SU-DHL-6 (cell line): ENCODE data around the gene CFC1.
"Not testable (repeated sequence)": the region's sequence is repeated elsewhere in the genome, so short reads cannot be mapped to it uniquely, and the experiment has no call there.

Experiments
- EZH2phosphoT487 ChIP-seq: fragments of 200-600 bp; sonication (generic), shearing (Covaris generic); conservative IDR thresholded peaks from 2 replicates; pipeline ENCODE4 v1.6.1; 2018; ENCODE audit warnings: mild to moderate bottlenecking, antibody characterized with exemption, low read length, moderate library complexity, mixed read lengths
- TF ChIP-seq, protein P1 (sequence below): fragments of 200-600 bp; sonication (generic); IDR thresholded peaks from one replicate; pipeline ENCODE4 v1.5.1; 2017; ENCODE audit warnings: antibody characterized with exemption, mild to moderate bottlenecking, low read length, moderate library complexity; ENCODE audit not compliant: insufficient read depth, poor library complexity, severe bottlenecking

DNA sequence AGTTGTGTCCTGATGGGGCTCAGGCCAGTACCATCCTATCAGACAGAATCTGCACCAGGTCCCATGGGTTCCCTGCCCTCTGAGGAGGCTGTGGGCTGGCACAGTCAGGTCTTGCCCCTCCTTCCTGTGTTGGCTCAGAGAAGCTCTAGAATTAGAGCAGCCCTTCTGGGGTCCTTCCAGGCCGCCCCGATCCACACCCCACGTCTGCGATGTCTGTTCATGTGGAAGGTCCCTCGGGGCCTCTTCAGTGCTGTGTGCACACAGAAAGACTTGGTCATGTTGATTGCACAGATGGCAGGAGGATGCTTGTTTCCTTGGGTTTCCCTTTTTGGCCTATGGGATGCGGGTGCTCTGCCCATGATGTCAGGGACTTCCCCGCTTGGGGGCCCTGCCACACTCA lies 20.3 kb downstream of the CFC1 start:
- TF ChIP-seq, protein P1, sequence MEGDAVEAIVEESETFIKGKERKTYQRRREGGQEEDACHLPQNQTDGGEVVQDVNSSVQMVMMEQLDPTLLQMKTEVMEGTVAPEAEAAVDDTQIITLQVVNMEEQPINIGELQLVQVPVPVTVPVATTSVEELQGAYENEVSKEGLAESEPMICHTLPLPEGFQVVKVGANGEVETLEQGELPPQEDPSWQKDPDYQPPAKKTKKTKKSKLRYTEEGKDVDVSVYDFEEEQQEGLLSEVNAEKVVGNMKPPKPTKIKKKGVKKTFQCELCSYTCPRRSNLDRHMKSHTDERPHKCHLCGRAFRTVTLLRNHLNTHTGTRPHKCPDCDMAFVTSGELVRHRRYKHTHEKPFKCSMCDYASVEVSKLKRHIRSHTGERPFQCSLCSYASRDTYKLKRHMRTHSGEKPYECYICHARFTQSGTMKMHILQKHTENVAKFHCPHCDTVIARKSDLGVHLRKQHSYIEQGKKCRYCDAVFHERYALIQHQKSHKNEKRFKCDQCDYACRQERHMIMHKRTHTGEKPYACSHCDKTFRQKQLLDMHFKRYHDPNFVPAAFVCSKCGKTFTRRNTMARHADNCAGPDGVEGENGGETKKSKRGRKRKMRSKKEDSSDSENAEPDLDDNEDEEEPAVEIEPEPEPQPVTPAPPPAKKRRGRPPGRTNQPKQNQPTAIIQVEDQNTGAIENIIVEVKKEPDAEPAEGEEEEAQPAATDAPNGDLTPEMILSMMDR = not testable (repeated sequence)
- TF ChIP-seq EZH2phosphoT487 = not testable (repeated sequence)
